Left ventricle myocardium inferior (tissue), 1 donor: ENCODE data around the gene ZFP3. TPM values are rescaled to one million over a fixed set of nuclear protein-coding genes. Genes with fewer than 3 reads are reported as not detected.
"Not testable (repeated sequence)": the region's sequence is repeated elsewhere in the genome, so short reads cannot be mapped to it uniquely, and the experiment has no call there.

Experiments used
- DNase-seq: peaks from one replicate; pipeline ENCODE4 v3.0.0-alpha.2; 2020
- H3K27ac ChIP-seq: fragments of 200-600 bp; replicated peaks from 2 replicates; pipeline ENCODE4 v1.8.0; 2021
- H3K27me3 ChIP-seq: fragments of 200-600 bp; 2 replicates; pipeline ENCODE4 v1.8.0; 2021; ENCODE audit warnings: low read depth
- H3K36me3 ChIP-seq: fragments of 200-600 bp; 2 replicates; pipeline ENCODE4 v1.8.0; 2021
- H3K4me1 ChIP-seq: fragments of 200-600 bp; 2 replicates; pipeline ENCODE4 v1.8.0; 2021
- H3K4me3 ChIP-seq: fragments of 200-600 bp; 2 replicates; pipeline ENCODE4 v1.8.0; 2021; ENCODE audit warnings: mild to moderate bottlenecking, moderate library complexity
- H3K9me3 ChIP-seq: fragments of 200-600 bp; replicated peaks from 2 replicates; pipeline ENCODE4 v1.8.0; 2021
- intact Hi-C: fragments of 100-400 bp; cut with micrococcal nuclease; formaldehyde crosslinking; loops from one replicate; pipeline ENCODE4 v1.11.0; 2022
- total RNA-seq: library from RNA; stranded (reverse); fragmentation: NEBNext Ultra II Directional; extraction: Animal tissue kit (Norgen Biotek cat#: 25700); gene quantifications from one replicate; pipeline ENCODE4 v1.2.1, GENCODE V29; 2021
- TF ChIP-seq, protein P1 (sequence below): fragments of 200-600 bp; IDR thresholded peaks from 2 replicates; pipeline ENCODE4 v1.8.0; 2021; ENCODE audit warnings: antibody characterized with exemption, mild to moderate bottlenecking, borderline replicate concordance
- donor health status: DM: no; HTN: yes; CAD: no; lungs with severe emphysema.

ZFP3 gene
- total RNA-seq, 1 donor from 2014 or later, result 11.0 TPM

- TF ChIP-seq, protein P1, sequence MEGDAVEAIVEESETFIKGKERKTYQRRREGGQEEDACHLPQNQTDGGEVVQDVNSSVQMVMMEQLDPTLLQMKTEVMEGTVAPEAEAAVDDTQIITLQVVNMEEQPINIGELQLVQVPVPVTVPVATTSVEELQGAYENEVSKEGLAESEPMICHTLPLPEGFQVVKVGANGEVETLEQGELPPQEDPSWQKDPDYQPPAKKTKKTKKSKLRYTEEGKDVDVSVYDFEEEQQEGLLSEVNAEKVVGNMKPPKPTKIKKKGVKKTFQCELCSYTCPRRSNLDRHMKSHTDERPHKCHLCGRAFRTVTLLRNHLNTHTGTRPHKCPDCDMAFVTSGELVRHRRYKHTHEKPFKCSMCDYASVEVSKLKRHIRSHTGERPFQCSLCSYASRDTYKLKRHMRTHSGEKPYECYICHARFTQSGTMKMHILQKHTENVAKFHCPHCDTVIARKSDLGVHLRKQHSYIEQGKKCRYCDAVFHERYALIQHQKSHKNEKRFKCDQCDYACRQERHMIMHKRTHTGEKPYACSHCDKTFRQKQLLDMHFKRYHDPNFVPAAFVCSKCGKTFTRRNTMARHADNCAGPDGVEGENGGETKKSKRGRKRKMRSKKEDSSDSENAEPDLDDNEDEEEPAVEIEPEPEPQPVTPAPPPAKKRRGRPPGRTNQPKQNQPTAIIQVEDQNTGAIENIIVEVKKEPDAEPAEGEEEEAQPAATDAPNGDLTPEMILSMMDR, result no peak
- H3K9me3 ChIP-seq, result no peaks in the 10 kb centered on the region
- H3K4me1 ChIP-seq, result no peaks in the 10 kb centered on the region
- no peaks in the 10 kb centered on the region for H3K36me3 ChIP-seq
- intact Hi-C loops, result no loop called here
- no peak overlapping the region for H3K27ac ChIP-seq
- H3K4me3 ChIP-seq, result no peak overlapping the region
- DNase-seq, result no peak
- peaks cover 40% of the 10 kb centered on the region for H3K27me3 ChIP-seq
These were observed 53.0 kb downstream of the ZFP3 start for GRCh38 chr17:5131146-5131715.

GRCh38 chr17:5131799-5132502, 53.7 kb downstream of the ZFP3 start:
- H3K27me3 ChIP-seq, result peaks cover 34% of the 10 kb centered on the region
- H3K4me1 ChIP-seq, H3K36me3 ChIP-seq, DNase-seq, H3K9me3 ChIP-seq, H3K4me3 ChIP-seq, intact Hi-C loops, H3K27ac ChIP-seq: not testable (repeated sequence)

DNA sequence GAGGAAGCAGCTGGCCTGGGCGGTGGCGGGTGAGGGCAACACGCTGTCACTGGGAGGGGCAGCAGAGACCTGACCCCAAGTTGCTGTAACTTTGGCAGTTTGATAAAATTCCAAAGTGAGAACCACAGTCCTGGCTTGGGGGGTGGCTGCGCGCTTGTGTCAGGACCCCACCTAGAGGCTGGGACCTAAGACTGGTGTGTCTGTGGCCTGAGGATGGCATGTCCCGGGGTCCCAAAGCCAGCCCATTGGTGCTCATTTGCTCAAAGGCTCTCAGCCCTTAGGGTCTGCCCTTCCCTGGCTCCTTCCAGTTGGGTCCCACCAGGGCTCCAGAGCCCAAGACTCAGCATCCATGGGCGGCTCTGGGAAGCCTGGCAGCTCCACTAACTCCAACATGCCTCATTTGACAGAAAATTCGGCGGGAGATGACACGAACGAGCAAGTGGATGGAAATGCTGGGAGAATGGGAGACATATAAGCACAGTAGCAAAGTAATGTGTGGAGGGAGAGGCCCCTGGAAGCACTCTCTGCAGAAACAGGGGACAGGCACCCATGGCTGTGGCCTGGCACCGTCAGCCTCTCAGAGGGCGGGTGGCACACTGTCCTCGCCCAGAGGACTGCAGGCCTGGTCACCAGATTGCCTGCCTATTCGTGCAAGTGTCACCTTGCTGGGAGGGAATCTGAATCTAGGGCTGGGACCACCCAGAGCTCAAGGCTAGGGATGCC, 54.4 kb downstream of the ZFP3 start:
- DNase-seq, H3K27ac ChIP-seq, H3K4me1 ChIP-seq, H3K4me3 ChIP-seq, H3K36me3 ChIP-seq, intact Hi-C loops, H3K9me3 ChIP-seq: not testable (repeated sequence)
- H3K27me3 ChIP-seq, result peaks cover 29% of the 10 kb centered on the region

DNA sequence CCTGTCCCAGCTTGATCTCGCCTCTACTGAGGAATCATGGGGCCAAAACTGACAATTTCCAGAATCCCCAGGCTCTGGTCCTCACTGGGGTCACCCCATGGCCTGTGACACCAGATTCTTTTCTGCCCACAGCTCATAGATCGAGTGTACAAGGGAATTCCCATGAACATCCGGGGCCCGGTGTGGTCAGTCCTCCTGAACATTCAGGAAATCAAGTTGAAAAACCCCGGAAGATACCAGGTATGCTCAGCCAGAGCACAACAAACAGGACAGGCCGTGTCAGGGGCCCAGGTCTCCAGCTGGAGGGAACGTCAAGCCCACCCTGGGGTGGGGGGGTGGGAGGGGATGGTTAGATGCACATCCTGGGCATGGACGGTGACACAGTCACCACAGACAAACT, 55.0 kb downstream of the ZFP3 start:
- Histone ChIP-seq H3K4me1 (no peaks in the 10 kb centered on the region), H3K36me3 (no peaks in the 10 kb centered on the region), H3K4me3 (no peak overlapping the region), H3K27ac (no peak overlapping the region), H3K9me3 (no peaks in the 10 kb centered on the region), H3K27me3 (peaks cover 24% of the 10 kb centered on the region)
- no peak for DNase-seq
- intact Hi-C loops, result no loop called here
- TF ChIP-seq, protein P1, result no peak

- DNase-seq, H3K4me1 ChIP-seq, H3K36me3 ChIP-seq, H3K27ac ChIP-seq, intact Hi-C loops, H3K4me3 ChIP-seq, H3K9me3 ChIP-seq: not testable (repeated sequence)
- peaks cover 24% of the 10 kb centered on the region for H3K27me3 ChIP-seq
These were observed 55.7 kb downstream of the ZFP3 start for GRCh38 chr17:5133961-5134360.

GRCh38 chr17:5134571-5134970, 56.3 kb downstream of the ZFP3 start:
- H3K27ac ChIP-seq, H3K36me3 ChIP-seq, intact Hi-C loops, DNase-seq, H3K4me3 ChIP-seq, H3K4me1 ChIP-seq, H3K9me3 ChIP-seq: not testable (repeated sequence)
- H3K27me3 ChIP-seq, result peaks cover 24% of the 10 kb centered on the region

DNA sequence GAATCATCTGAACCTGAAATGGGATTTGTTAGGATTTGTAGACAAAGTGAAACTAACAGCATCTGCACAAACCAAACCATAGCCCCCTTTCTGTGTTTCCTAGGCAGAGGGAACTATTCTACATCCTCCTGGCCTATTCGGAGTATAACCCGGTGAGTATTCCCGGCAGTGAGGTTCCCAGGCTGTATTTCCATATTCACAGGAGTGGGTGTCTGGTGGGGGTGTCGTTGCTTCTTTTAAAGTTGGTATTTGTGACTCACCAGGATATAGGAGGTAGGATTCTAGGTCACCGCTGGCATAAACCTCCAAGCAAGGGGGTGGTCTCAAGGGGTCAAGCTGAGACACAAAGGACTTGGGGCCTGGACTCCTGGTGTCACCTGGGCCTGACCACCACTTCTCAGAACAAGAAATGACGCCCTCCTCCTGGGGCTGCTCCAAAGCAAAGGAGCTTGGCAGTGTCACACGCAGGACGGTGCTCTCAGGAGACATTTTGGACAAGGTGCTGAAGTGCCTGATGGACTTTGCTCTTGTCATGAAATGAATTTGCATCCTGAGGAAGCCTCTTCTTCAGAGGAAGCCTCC, 57.0 kb downstream of the ZFP3 start:
- H3K4me1 ChIP-seq, H3K4me3 ChIP-seq, H3K9me3 ChIP-seq, DNase-seq, intact Hi-C loops, H3K36me3 ChIP-seq, H3K27ac ChIP-seq: not testable (repeated sequence)
- peaks cover 18% of the 10 kb centered on the region for H3K27me3 ChIP-seq
